ENCODE measurements around the gene COL6A2. TPM values are rescaled to one million over a fixed set of nuclear protein-coding genes. Genes with fewer than 3 reads are reported as not detected.

The COL6A2 gene
- total RNA-seq, 1 donor from 2014 or later: 459 TPM

DNA sequence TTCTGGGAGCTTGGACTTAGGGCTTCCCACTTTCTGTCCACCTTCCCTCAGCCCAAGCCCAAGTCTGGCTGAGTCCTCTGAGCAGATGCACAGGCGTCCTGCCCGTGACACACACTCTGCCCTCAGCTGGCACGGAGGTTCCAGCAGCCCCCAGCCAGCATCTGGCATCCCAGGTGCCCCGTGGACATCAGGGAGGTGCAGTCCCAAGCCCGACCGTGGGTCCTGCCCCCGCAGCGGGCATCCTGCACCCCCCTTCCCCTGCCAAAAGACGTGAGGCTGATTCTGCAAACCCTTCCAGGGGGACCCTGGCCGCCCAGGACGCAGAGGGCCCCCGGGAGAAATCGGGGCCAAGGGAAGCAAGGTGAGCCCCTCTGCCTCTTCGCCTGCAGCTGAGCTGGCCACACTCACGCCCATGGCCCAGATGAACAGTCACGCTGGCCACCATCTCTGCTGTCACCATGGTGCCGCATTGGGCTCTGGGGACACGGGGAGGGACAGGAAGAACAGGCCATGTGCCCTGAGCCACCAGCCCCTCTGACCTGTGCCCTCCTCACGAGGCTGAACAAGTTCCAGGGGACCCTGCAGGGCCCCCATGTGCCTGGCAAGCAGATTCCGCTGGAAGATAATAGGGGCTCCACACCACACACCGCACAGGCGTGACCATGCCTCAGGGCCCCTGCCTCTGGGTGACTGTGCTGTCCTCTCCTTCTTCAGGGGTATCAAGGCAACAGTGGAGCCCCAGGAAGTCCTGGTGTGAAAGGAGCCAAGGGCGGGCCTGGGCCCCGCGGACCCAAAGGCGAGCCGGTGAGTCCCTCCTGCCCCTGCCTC, 20.6 kb downstream of the COL6A2 start:
- Histone ChIP-seq H3K4me1 (ENCODE audit: control insufficient read depth in 3 of 3, insufficient read depth in 3 of 3, low read length in 3 of 3) (no peaks in the 10 kb centered on the region), H3K4me3 (ENCODE audit: low read length in 3 of 3) (no peak overlapping the region), H3K27me3 (ENCODE audit: control insufficient read depth in 3 of 3, insufficient read depth in 3 of 3, low read length in 3 of 3) (no peaks in the 10 kb centered on the region), H3K36me3 (ENCODE audit: control insufficient read depth in 3 of 3, insufficient read depth in 3 of 3, low read length in 3 of 3) (peaks cover 12 to 37% (median 30%) of the 10 kb centered on the region in 3 donors), H3K27ac (ENCODE audit: low read depth, low read length) (no peak overlapping the region), H3K9me3 (ENCODE audit: control insufficient read depth in 3 of 3, low read length in 3 of 3) (peaks cover 0 to 5% (median 0%) of the 10 kb centered on the region in 3 donors), H3K9ac (ENCODE audit: low read depth in 1 of 3, low read length in 3 of 3) (no peak overlapping the region)

DNA sequence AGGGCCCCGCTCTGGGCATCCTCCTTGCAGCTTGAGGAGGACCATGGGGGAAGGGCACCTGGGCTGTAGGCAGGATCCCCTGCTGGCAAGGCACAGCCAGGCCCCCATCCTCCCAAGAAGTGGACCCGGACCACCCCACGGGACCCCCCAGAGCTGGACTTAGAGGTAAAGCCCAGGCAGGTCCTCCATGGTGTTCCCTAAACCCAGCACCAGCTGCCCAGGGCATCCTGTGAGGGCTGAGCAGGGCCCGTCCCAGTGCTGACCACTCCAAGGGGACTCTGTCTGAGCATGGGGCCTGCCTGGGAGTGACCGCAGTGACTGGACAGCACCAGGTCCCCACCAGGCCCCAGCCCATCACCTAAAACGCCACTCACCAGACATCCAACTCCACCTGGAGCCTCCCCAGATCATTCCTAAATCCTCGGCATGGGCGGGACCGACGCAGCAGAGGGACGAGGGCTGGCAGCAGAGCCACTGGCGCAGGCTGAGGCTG, 21.3 kb downstream of the COL6A2 start:
- peaks cover 0 to 5% (median 0%) of the 10 kb centered on the region in 3 donors for H3K9me3 ChIP-seq (ENCODE audit: control insufficient read depth in 3 of 3, low read length in 3 of 3)
- no peak overlapping the region for H3K9ac ChIP-seq (ENCODE audit: low read depth in 1 of 3, low read length in 3 of 3)
- H3K27ac ChIP-seq (ENCODE audit: low read depth, low read length): no peak overlapping the region
- no peak overlapping the region for H3K4me3 ChIP-seq (ENCODE audit: low read length in 3 of 3)
- no peaks in the 10 kb centered on the region for H3K27me3 ChIP-seq (ENCODE audit: control insufficient read depth in 3 of 3, insufficient read depth in 3 of 3, low read length in 3 of 3)
- H3K4me1 ChIP-seq (ENCODE audit: control insufficient read depth in 3 of 3, insufficient read depth in 3 of 3, low read length in 3 of 3): no peaks in the 10 kb centered on the region
- H3K36me3 ChIP-seq (ENCODE audit: control insufficient read depth in 3 of 3, insufficient read depth in 3 of 3, low read length in 3 of 3): peaks cover 12 to 35% (median 27%) of the 10 kb centered on the region in 3 donors

GRCh38 chr21:46119637-46120271, 21.8 kb downstream of the COL6A2 start:
- H3K9me3 ChIP-seq (ENCODE audit: control insufficient read depth in 3 of 3, low read length in 3 of 3): peaks cover 0 to 4% (median 0%) of the 10 kb centered on the region in 3 donors
- H3K27me3 ChIP-seq (ENCODE audit: control insufficient read depth in 3 of 3, insufficient read depth in 3 of 3, low read length in 3 of 3): no peaks in the 10 kb centered on the region
- no peak overlapping the region for H3K9ac ChIP-seq (ENCODE audit: low read depth in 1 of 3, low read length in 3 of 3)
- peaks cover 8 to 38% (median 25%) of the 10 kb centered on the region in 3 donors for H3K36me3 ChIP-seq (ENCODE audit: control insufficient read depth in 3 of 3, insufficient read depth in 3 of 3, low read length in 3 of 3)
- no peak overlapping the region for H3K27ac ChIP-seq (ENCODE audit: low read depth, low read length)
- H3K4me1 ChIP-seq (ENCODE audit: control insufficient read depth in 3 of 3, insufficient read depth in 3 of 3, low read length in 3 of 3): no peaks in the 10 kb centered on the region
- H3K4me3 ChIP-seq (ENCODE audit: low read length in 3 of 3): no peak overlapping the region

DNA sequence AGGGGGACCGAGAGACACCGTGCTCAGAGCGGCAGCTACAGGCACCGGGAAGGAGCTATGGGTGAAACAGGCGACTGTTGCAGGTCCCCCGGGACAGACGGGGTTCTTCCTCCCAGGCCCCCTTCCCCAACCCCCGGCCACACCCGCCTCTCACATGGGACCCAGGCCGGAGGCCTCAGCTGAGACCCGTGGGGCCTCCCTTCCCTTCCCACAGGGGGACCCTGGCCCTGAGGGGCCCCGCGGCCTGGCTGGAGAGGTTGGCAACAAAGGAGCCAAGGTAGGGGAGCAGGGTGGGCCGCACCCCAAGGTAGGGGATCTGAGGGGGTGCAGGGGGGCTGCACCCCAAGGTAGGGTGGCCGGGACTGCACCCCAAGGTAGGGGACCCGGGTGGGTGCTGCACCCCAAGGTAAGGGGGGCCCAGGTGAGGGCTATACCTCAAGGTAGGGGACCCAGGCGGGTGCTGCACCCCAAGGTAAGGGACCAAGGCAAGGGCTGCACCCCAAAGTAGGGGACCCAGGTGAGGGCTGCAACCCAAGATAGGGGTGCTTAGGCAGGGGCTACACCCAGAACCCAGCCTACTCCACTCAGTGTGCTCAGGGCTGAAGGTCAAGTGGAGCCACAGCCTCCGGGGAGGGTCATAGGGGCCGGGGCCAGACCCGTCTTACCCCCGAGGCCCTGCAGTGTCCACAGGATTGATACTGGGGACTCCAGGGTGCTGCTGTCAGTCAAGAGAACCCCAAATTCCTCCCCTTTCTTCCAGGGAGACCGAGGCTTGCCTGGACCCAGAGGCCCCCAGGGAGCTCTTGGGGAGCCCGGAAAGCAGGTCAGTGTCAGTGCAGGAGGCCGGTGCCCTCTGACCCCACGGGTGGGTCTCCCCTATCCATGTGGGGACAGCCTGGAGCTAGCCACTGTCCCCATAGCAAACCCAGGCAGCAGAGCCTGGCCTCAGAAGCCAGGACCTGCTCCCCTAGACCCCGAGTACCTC, 22.7 kb downstream of the COL6A2 start:
- Histone ChIP-seq H3K4me1 (ENCODE audit: control insufficient read depth in 3 of 3, insufficient read depth in 3 of 3, low read length in 3 of 3) (no peaks in the 10 kb centered on the region), H3K9ac (ENCODE audit: low read depth in 1 of 3, low read length in 3 of 3) (no peak overlapping the region), H3K27me3 (ENCODE audit: control insufficient read depth in 3 of 3, insufficient read depth in 3 of 3, low read length in 3 of 3) (no peaks in the 10 kb centered on the region), H3K36me3 (ENCODE audit: control insufficient read depth in 3 of 3, insufficient read depth in 3 of 3, low read length in 3 of 3) (peaks cover 5 to 34% (median 24%) of the 10 kb centered on the region in 3 donors), H3K27ac (ENCODE audit: low read depth, low read length) (no peak overlapping the region), H3K4me3 (ENCODE audit: low read length in 3 of 3) (no peak overlapping the region), H3K9me3 (ENCODE audit: control insufficient read depth in 3 of 3, low read length in 3 of 3) (no peaks in the 10 kb centered on the region)

DNA sequence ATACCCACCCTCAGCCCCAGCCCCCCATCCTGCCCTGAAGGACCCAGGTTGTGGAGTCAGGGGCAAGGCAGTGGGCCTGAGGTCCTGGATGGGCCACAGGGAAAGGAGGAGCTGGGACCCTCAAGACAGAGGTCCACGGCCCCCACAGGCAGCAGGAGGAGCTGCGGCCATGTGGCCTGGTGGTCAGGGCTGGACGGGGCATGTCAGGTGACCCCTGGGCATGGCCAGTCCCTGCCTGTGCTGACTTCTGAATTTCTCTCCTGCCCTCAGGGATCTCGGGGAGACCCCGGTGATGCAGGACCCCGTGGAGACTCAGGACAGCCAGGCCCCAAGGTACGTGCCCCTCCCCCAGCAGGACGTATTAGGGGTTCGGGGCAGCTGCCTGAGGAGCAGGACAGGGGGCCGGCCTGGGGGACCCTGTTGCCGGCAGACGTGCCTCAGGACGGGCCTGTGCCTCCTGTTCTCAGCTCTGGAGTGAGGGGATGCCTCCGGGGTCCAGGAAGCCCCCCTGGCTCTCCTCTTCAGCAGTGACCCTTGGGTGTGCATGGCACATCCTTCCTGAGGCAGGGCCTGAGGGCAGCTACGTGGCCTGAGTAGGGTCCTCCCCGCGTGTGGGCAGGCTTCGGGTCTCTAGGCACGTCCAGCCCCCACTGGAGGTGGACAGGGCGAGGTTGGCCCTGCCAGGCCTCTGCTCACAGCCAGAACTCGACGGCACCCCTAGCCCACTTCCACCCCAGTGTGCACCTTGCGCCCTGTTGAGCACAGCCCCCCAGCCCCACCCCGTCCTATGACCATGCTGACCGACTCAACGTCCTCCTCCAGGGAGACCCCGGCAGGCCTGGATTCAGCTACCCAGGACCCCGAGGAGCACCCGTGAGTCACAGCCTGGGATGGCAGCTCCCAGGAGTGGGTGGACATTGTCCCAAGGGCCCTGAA, 23.6 kb downstream of the COL6A2 start:
- no peak overlapping the region for H3K9ac ChIP-seq (ENCODE audit: low read depth in 1 of 3, low read length in 3 of 3)

GRCh38 chr21:46122237-46122671, 24.3 kb downstream of the COL6A2 start:
- Histone ChIP-seq H3K27ac (ENCODE audit: low read depth, low read length) (no peak overlapping the region), H3K27me3 (ENCODE audit: control insufficient read depth in 3 of 3, insufficient read depth in 3 of 3, low read length in 3 of 3) (no peaks in the 10 kb centered on the region), H3K36me3 (ENCODE audit: control insufficient read depth in 3 of 3, insufficient read depth in 3 of 3, low read length in 3 of 3) (peaks cover 0 to 26% (median 18%) of the 10 kb centered on the region in 3 donors)

More for the DNA sequence above, 23.6 kb downstream of the COL6A2 start:
- no peaks in the 10 kb centered on the region for H3K9me3 ChIP-seq (ENCODE audit: control insufficient read depth in 3 of 3, low read length in 3 of 3)
- no peaks in the 10 kb centered on the region for H3K4me1 ChIP-seq (ENCODE audit: control insufficient read depth in 3 of 3, insufficient read depth in 3 of 3, low read length in 3 of 3)
- H3K27ac ChIP-seq (ENCODE audit: low read depth, low read length): no peak overlapping the region
- H3K4me3 ChIP-seq (ENCODE audit: low read length in 3 of 3): no peak overlapping the region
- no peaks in the 10 kb centered on the region for H3K27me3 ChIP-seq (ENCODE audit: control insufficient read depth in 3 of 3, insufficient read depth in 3 of 3, low read length in 3 of 3)
- peaks cover 5 to 31% (median 24%) of the 10 kb centered on the region in 3 donors for H3K36me3 ChIP-seq (ENCODE audit: control insufficient read depth in 3 of 3, insufficient read depth in 3 of 3, low read length in 3 of 3)

GRCh38 chr21:46122758-46123683, 25.1 kb downstream of the COL6A2 start:
- H3K4me1 ChIP-seq (ENCODE audit: control insufficient read depth in 3 of 3, insufficient read depth in 3 of 3, low read length in 3 of 3): no peaks in the 10 kb centered on the region

More at GRCh38 chr21:46122237-46122671, 24.3 kb downstream of the COL6A2 start:
- Histone ChIP-seq H3K9ac (ENCODE audit: low read depth in 1 of 3, low read length in 3 of 3) (no peak overlapping the region), H3K4me1 (ENCODE audit: control insufficient read depth in 3 of 3, insufficient read depth in 3 of 3, low read length in 3 of 3) (no peaks in the 10 kb centered on the region), H3K9me3 (ENCODE audit: control insufficient read depth in 3 of 3, low read length in 3 of 3) (no peaks in the 10 kb centered on the region), H3K4me3 (ENCODE audit: low read length in 3 of 3) (no peak overlapping the region)

More at GRCh38 chr21:46122758-46123683, 25.1 kb downstream of the COL6A2 start:
- Histone ChIP-seq H3K27ac (ENCODE audit: low read depth, low read length) (no peak overlapping the region), H3K4me3 (ENCODE audit: low read length in 3 of 3) (no peak overlapping the region), H3K9me3 (ENCODE audit: control insufficient read depth in 3 of 3, low read length in 3 of 3) (no peaks in the 10 kb centered on the region), H3K36me3 (ENCODE audit: control insufficient read depth in 3 of 3, insufficient read depth in 3 of 3, low read length in 3 of 3) (peaks cover 0 to 23% (median 18%) of the 10 kb centered on the region in 3 donors), H3K9ac (ENCODE audit: low read depth in 1 of 3, low read length in 3 of 3) (no peak overlapping the region), H3K27me3 (ENCODE audit: control insufficient read depth in 3 of 3, insufficient read depth in 3 of 3, low read length in 3 of 3) (no peaks in the 10 kb centered on the region)
